ENCODE measurements around the gene TEX50.

TEX50 gene

DNA sequence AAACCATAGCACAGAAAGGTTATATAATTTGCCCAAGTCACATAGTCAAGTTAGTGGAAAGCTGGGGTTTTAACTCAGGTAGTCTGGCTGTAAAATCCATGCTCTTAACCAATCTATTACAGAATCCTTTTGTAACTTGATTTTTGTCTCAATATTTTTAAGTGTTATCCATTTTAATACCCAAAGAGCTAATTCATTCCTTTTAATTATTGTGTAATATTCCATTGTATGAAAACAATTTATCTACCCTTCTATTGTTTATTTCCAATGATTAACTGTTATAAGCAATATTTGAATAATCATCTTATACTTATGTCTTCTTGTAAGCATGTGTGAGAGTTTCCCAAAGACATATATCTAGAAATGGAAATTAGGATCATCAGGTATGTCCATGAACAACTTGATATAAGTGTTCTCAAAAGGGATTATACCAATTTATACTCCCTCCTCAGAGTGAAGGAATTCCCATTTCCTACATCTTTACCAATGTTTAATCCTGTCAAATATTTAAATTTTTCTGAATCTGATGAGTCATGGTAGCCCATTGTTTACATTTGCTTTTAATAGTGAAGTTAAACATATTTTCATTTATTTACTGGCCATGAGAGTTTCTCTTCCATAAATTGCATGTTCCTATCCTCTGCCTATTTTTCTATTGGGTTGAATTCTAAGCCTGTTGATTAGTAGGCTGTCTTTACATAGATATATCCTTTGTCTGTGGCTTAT lies 13.9 kb downstream of the TEX50 start:
- no peak overlapping the region for H3K23ac ChIP-seq (ENCODE audit: low read length)
- H3K27me3 ChIP-seq (ENCODE audit: insufficient read depth, low read length, poor library complexity): no peaks in the 10 kb centered on the region
- no peak overlapping the region for H3K56ac ChIP-seq (ENCODE audit: low read length)
- H2BK15ac ChIP-seq (replicated peaks; ENCODE audit: low read depth): no peak overlapping the region
- H4K8ac ChIP-seq (ENCODE audit: low read depth, low read length): no peak overlapping the region
- H3K18ac ChIP-seq (ENCODE audit: low read length): no peak overlapping the region
- no peaks in the 10 kb centered on the region for H3K79me1 ChIP-seq (ENCODE audit: low read length)
- no peak overlapping the region for H3K9ac ChIP-seq (ENCODE audit: low read length)
- no peaks in the 10 kb centered on the region for H3K36me3 ChIP-seq (ENCODE audit: control insufficient read depth, insufficient read depth, low read length)
- no peaks in the 10 kb centered on the region for H3K4me1 ChIP-seq (ENCODE audit: control insufficient read depth, low read depth, low read length)
- no peak overlapping the region for H3K4me2 ChIP-seq (ENCODE audit: low read length)
- no peak overlapping the region for H2AK5ac ChIP-seq (ENCODE audit: low read length)
- no peak overlapping the region for H3K4me3 ChIP-seq (ENCODE audit: low read length)
- H3K79me2 ChIP-seq (ENCODE audit: control insufficient read depth, insufficient read depth, low read length): no peaks in the 10 kb centered on the region
- H2BK5ac ChIP-seq (ENCODE audit: low read length): no peak overlapping the region
- no peak overlapping the region for H4K5ac ChIP-seq (ENCODE audit: low read length)
- no peak for DNase-seq
- no peak overlapping the region for H3K4ac ChIP-seq (ENCODE audit: low read depth, low read length)
- H3K27ac ChIP-seq (ENCODE audit: low read depth, low read length): no peak overlapping the region
- no peak overlapping the region for H2BK120ac ChIP-seq (ENCODE audit: low read depth, low read length)

DNA sequence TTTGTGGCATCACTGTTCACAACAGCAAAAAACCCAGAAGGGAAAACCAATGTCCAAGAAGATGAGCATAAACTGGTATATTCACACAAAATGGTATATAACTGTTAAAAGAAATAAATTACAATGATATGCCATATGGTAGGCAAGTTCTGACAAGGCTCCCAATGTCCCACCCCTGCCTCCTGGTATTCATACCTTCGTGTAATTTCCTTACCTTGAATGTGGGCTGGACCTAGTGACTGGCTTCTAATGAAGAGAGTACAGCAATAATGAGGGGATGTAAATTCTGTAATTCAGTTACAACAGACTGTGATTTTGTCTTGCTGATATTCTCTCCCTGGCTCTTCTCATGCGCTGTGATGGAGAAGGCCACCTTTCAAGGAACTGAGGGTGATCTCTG lies 25.2 kb downstream of the TEX50 start:
- no CpG with 5 or more reads among the region's 2 CpGs for WGBS (ENCODE audit: extremely low coverage, insufficient coverage, low lambda C conversion rate)
- no peak overlapping the region for H2AK5ac ChIP-seq (ENCODE audit: low read length)
- no peak overlapping the region for H3K27ac ChIP-seq (ENCODE audit: low read depth, low read length)

DNA sequence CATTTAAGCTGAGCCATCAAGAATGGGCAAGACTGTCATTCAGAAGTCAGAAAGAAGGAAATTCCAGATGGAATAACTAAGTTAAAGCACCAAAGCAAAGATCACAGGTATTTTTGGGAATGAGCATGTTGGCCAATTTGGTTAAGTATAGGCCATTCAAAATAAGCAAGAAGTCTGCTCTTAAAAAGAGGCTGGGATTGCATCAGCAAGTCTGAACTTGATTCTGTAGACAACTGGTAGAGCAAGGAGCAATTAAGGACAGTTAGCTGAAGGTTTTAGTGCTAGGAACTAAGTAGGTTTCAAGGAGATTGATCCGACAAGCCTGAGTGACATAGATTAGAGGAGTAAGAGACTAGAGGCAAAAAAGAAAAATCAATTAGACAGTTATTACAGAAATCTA lies 26.1 kb downstream of the TEX50 start:
- Histone ChIP-seq H3K27me3 (ENCODE audit: insufficient read depth, low read length, poor library complexity) (no peaks in the 10 kb centered on the region), H2BK5ac (ENCODE audit: low read length) (no peak overlapping the region), H2BK15ac (replicated peaks; ENCODE audit: low read depth) (no peak overlapping the region), H2BK120ac (ENCODE audit: low read depth, low read length) (no peak overlapping the region), H3K4me3 (ENCODE audit: low read length) (no peak overlapping the region), H3K4me1 (ENCODE audit: control insufficient read depth, low read depth, low read length) (no peaks in the 10 kb centered on the region), H3K27ac (ENCODE audit: low read depth, low read length) (no peak overlapping the region), H2AK5ac (ENCODE audit: low read length) (no peak overlapping the region), H3K4ac (ENCODE audit: low read depth, low read length) (no peak overlapping the region), H4K5ac (ENCODE audit: low read length) (no peak overlapping the region), H3K4me2 (ENCODE audit: low read length) (no peak overlapping the region), H3K36me3 (ENCODE audit: control insufficient read depth, insufficient read depth, low read length) (no peaks in the 10 kb centered on the region), H3K18ac (ENCODE audit: low read length) (no peak overlapping the region), H3K23ac (ENCODE audit: low read length) (no peak overlapping the region), H3K56ac (ENCODE audit: low read length) (no peak overlapping the region), H4K8ac (ENCODE audit: low read depth, low read length) (no peak overlapping the region), H3K79me1 (ENCODE audit: low read length) (no peaks in the 10 kb centered on the region), H3K9ac (ENCODE audit: low read length) (no peak overlapping the region), H3K79me2 (ENCODE audit: control insufficient read depth, insufficient read depth, low read length) (no peaks in the 10 kb centered on the region)
- WGBS (ENCODE audit: extremely low coverage, insufficient coverage, low lambda C conversion rate): no CpG with 5 or more reads among the region's 1 CpG
- no peak for DNase-seq

More for the DNA sequence above, 25.2 kb downstream of the TEX50 start:
- no peaks in the 10 kb centered on the region for H3K79me2 ChIP-seq (ENCODE audit: control insufficient read depth, insufficient read depth, low read length)
- DNase-seq: no peak
- no peaks in the 10 kb centered on the region for H3K79me1 ChIP-seq (ENCODE audit: low read length)
- no peaks in the 10 kb centered on the region for H3K4me1 ChIP-seq (ENCODE audit: control insufficient read depth, low read depth, low read length)
- no peaks in the 10 kb centered on the region for H3K27me3 ChIP-seq (ENCODE audit: insufficient read depth, low read length, poor library complexity)
- no peak overlapping the region for H3K4me3 ChIP-seq (ENCODE audit: low read length)
- H4K5ac ChIP-seq (ENCODE audit: low read length): no peak overlapping the region
- no peak overlapping the region for H3K4me2 ChIP-seq (ENCODE audit: low read length)
- no peak overlapping the region for H2BK15ac ChIP-seq (replicated peaks; ENCODE audit: low read depth)
- H3K18ac ChIP-seq (ENCODE audit: low read length): no peak overlapping the region
- no peak overlapping the region for H4K8ac ChIP-seq (ENCODE audit: low read depth, low read length)
- H3K36me3 ChIP-seq (ENCODE audit: control insufficient read depth, insufficient read depth, low read length): no peaks in the 10 kb centered on the region
- H2BK120ac ChIP-seq (ENCODE audit: low read depth, low read length): no peak overlapping the region
- H3K56ac ChIP-seq (ENCODE audit: low read length): no peak overlapping the region
- H3K9ac ChIP-seq (ENCODE audit: low read length): no peak overlapping the region
- no peak overlapping the region for H2BK5ac ChIP-seq (ENCODE audit: low read length)
- H3K23ac ChIP-seq (ENCODE audit: low read length): no peak overlapping the region
- H3K4ac ChIP-seq (ENCODE audit: low read depth, low read length): no peak overlapping the region

DNA sequence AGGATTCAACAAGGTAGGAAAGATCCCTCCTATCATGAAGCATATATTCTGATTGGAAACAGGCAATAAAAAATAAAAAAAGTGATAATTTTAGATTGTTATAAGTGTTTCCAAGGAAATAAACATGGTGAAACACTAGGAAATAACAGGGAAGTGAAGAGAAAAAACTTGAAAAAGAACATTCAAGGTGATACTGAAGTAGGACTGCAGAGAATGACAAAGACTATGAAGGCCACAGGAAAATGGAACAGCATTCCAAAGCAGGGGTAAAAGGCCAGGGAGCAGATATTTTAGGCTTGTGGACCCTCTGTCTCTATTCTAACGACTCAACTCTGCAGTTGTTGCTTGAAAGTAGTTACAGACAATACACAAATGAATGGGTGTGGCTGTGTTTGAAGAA lies 26.6 kb downstream of the TEX50 start:
- H3K56ac ChIP-seq (ENCODE audit: low read length): no peak overlapping the region
- H3K27me3 ChIP-seq (ENCODE audit: insufficient read depth, low read length, poor library complexity): no peaks in the 10 kb centered on the region
- no peak overlapping the region for H2BK120ac ChIP-seq (ENCODE audit: low read depth, low read length)

DNA sequence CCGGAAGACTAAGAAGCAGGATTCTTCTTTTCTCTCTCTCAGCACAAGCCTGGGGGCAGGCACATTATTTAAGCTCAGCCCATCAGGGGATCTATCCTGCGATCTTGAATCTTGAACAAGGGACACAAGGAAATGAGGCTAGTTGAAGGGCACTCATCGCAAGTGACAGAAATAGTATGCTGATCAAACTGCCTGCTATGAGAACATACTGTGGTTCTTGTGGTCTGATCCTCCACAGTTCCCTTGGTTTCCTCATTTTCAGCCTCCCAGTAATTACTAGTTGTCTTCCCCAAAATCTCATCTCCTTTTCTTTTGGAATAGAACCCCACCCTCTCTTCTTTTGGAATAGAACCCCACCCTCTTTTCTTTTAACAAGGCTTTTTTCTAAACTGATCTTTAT lies 28.0 kb downstream of the TEX50 start:
- H3K4ac ChIP-seq (ENCODE audit: low read depth, low read length): no peak overlapping the region
- H3K27ac ChIP-seq (ENCODE audit: low read depth, low read length): no peak overlapping the region
- no peak overlapping the region for H3K4me2 ChIP-seq (ENCODE audit: low read length)
- H3K4me3 ChIP-seq (ENCODE audit: low read length): no peak overlapping the region
- H3K9ac ChIP-seq (ENCODE audit: low read length): no peak overlapping the region
- no peaks in the 10 kb centered on the region for H3K4me1 ChIP-seq (ENCODE audit: control insufficient read depth, low read depth, low read length)
- no peaks in the 10 kb centered on the region for H3K79me1 ChIP-seq (ENCODE audit: low read length)
- H2BK5ac ChIP-seq (ENCODE audit: low read length): no peak overlapping the region
- no peak overlapping the region for H2AK5ac ChIP-seq (ENCODE audit: low read length)
- H3K36me3 ChIP-seq (ENCODE audit: control insufficient read depth, insufficient read depth, low read length): no peaks in the 10 kb centered on the region
- H4K5ac ChIP-seq (ENCODE audit: low read length): no peak overlapping the region
- no peak overlapping the region for H2BK120ac ChIP-seq (ENCODE audit: low read depth, low read length)
- H4K8ac ChIP-seq (ENCODE audit: low read depth, low read length): no peak overlapping the region
- H3K79me2 ChIP-seq (ENCODE audit: control insufficient read depth, insufficient read depth, low read length): no peaks in the 10 kb centered on the region
- H2BK15ac ChIP-seq (replicated peaks; ENCODE audit: low read depth): no peak overlapping the region
- DNase-seq: no peak
- H3K27me3 ChIP-seq (ENCODE audit: insufficient read depth, low read length, poor library complexity): no peaks in the 10 kb centered on the region
- H3K18ac ChIP-seq (ENCODE audit: low read length): no peak overlapping the region
- WGBS (ENCODE audit: extremely low coverage, insufficient coverage, low lambda C conversion rate): no CpG with 5 or more reads among the region's 3 CpGs
- H3K56ac ChIP-seq (ENCODE audit: low read length): no peak overlapping the region
- no peak overlapping the region for H3K23ac ChIP-seq (ENCODE audit: low read length)

More for the DNA sequence above, 26.6 kb downstream of the TEX50 start:
- H3K27ac ChIP-seq (ENCODE audit: low read depth, low read length): no peak overlapping the region
- H3K4ac ChIP-seq (ENCODE audit: low read depth, low read length): no peak overlapping the region
- no peaks in the 10 kb centered on the region for H3K4me1 ChIP-seq (ENCODE audit: control insufficient read depth, low read depth, low read length)
- no peak overlapping the region for H2BK5ac ChIP-seq (ENCODE audit: low read length)
- H3K18ac ChIP-seq (ENCODE audit: low read length): no peak overlapping the region
- no CpG with 5 or more reads among the region's 1 CpG for WGBS (ENCODE audit: extremely low coverage, insufficient coverage, low lambda C conversion rate)
- no peaks in the 10 kb centered on the region for H3K79me1 ChIP-seq (ENCODE audit: low read length)
- DNase-seq: no peak
- no peak overlapping the region for H4K8ac ChIP-seq (ENCODE audit: low read depth, low read length)
- no peaks in the 10 kb centered on the region for H3K36me3 ChIP-seq (ENCODE audit: control insufficient read depth, insufficient read depth, low read length)
- no peak overlapping the region for H3K9ac ChIP-seq (ENCODE audit: low read length)
- H2AK5ac ChIP-seq (ENCODE audit: low read length): no peak overlapping the region
- no peak overlapping the region for H3K23ac ChIP-seq (ENCODE audit: low read length)
- no peak overlapping the region for H4K5ac ChIP-seq (ENCODE audit: low read length)
- H3K79me2 ChIP-seq (ENCODE audit: control insufficient read depth, insufficient read depth, low read length): no peaks in the 10 kb centered on the region
- no peak overlapping the region for H3K4me2 ChIP-seq (ENCODE audit: low read length)
- no peak overlapping the region for H2BK15ac ChIP-seq (replicated peaks; ENCODE audit: low read depth)
- no peak overlapping the region for H3K4me3 ChIP-seq (ENCODE audit: low read length)

DNA sequence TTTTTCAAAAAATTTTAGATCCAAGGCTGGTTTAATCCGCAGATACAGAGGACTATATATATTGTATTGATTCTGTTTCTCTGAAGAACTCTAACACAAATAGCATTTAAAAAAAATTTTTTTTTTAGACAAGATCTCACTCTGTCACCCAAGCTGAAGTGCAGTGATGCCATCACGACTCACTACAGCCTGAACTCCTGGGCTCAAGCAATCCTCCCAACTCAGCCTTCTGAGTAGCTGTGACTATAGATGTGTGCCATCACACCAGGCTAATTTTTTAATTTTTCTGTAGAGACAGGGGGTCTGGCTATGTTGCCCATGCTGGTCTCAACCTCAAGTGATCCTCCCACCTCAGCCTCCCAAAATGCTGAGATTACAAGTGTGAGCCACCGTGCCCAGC lies 31.5 kb downstream of the TEX50 start:
- Histone ChIP-seq H2BK120ac (ENCODE audit: low read depth, low read length) (no peak overlapping the region), H3K79me2 (ENCODE audit: control insufficient read depth, insufficient read depth, low read length) (no peaks in the 10 kb centered on the region), H4K8ac (ENCODE audit: low read depth, low read length) (no peak overlapping the region), H3K23ac (ENCODE audit: low read length) (no peak overlapping the region), H4K5ac (ENCODE audit: low read length) (no peak overlapping the region), H3K79me1 (ENCODE audit: low read length) (no peaks in the 10 kb centered on the region), H3K36me3 (ENCODE audit: control insufficient read depth, insufficient read depth, low read length) (no peaks in the 10 kb centered on the region), H3K27me3 (ENCODE audit: insufficient read depth, low read length, poor library complexity) (no peaks in the 10 kb centered on the region), H3K4me2 (ENCODE audit: low read length) (no peak overlapping the region), H3K4me1 (ENCODE audit: control insufficient read depth, low read depth, low read length) (peaks cover 2% of the 10 kb centered on the region), H2BK5ac (ENCODE audit: low read length) (no peak overlapping the region), H3K27ac (ENCODE audit: low read depth, low read length) (no peak overlapping the region), H3K4me3 (ENCODE audit: low read length) (no peak overlapping the region), H3K9ac (ENCODE audit: low read length) (no peak overlapping the region), H2BK15ac (replicated peaks; ENCODE audit: low read depth) (no peak overlapping the region), H2AK5ac (ENCODE audit: low read length) (no peak overlapping the region), H3K4ac (ENCODE audit: low read depth, low read length) (no peak overlapping the region), H3K18ac (ENCODE audit: low read length) (no peak overlapping the region), H3K56ac (ENCODE audit: low read length) (no peak overlapping the region)
- no peak for DNase-seq
- WGBS (ENCODE audit: extremely low coverage, insufficient coverage, low lambda C conversion rate): no CpG with 5 or more reads among the region's 3 CpGs

Data from mesendoderm (in vitro differentiated cells).